HK-2 (cell line): ENCODE measurements around the gene RNASET2.
A peak's percentile ranks its signal among the peaks of the same experiment; 100 is the strongest.

Experiments used
- DNase-seq: peaks from one replicate; pipeline ENCODE4 v3.0.0-alpha.2; 2018; ENCODE audit not compliant: unreplicated experiment

The RNASET2 gene

GRCh38 chr6:166946125-166946524 lies 10.2 kb downstream of the RNASET2 start:
- DNase-seq = no peak

- DNase-seq = no peak
Measured at GRCh38 chr6:166944666-166945256, 11.6 kb downstream of the RNASET2 start.

GRCh38 chr6:166942393-166943168 lies 13.8 kb downstream of the RNASET2 start:
- DNase-seq = no peak

GRCh38 chr6:166940643-166941068 lies 15.7 kb downstream of the RNASET2 start:
- DNase-seq = peak; percentile 61

- DNase-seq = no peak
Measured at GRCh38 chr6:166939894-166940293, 16.5 kb downstream of the RNASET2 start.

GRCh38 chr6:166939345-166939744 lies 17.0 kb downstream of the RNASET2 start:
- no peak for DNase-seq

- no peak for DNase-seq
Measured at GRCh38 chr6:166938704-166939103, 17.6 kb downstream of the RNASET2 start.

- no peak for DNase-seq
Measured at GRCh38 chr6:166938150-166938549, 18.2 kb downstream of the RNASET2 start.

- no peak for DNase-seq
Measured at GRCh38 chr6:166937746-166938145, 18.6 kb downstream of the RNASET2 start.

GRCh38 chr6:166936079-166936787 lies 20.1 kb downstream of the RNASET2 start:
- no peak for DNase-seq

GRCh38 chr6:166935353-166935752 lies 21.0 kb downstream of the RNASET2 start:
- DNase-seq = no peak

GRCh38 chr6:166934174-166934573 lies 22.2 kb downstream of the RNASET2 start:
- DNase-seq = no peak

- no peak for DNase-seq
Measured at GRCh38 chr6:166933396-166933795, 23.0 kb downstream of the RNASET2 start.

GRCh38 chr6:166932616-166933015 lies 23.7 kb downstream of the RNASET2 start:
- no peak for DNase-seq

- no peak for DNase-seq
Measured at GRCh38 chr6:166932116-166932515, 24.2 kb downstream of the RNASET2 start.

GRCh38 chr6:166931426-166931970 lies 24.9 kb downstream of the RNASET2 start:
- DNase-seq = no peak

- DNase-seq = no peak
Measured at GRCh38 chr6:166930354-166930891, 25.9 kb downstream of the RNASET2 start.

- DNase-seq = peak; percentile 10
Measured at GRCh38 chr6:166929542-166930189, 26.7 kb downstream of the RNASET2 start.

GRCh38 chr6:166928644-166929541 lies 27.5 kb downstream of the RNASET2 start:
- DNase-seq = no peak

- DNase-seq = no peak
Measured at GRCh38 chr6:166927935-166928643, 28.3 kb downstream of the RNASET2 start.
